A673 (cell line): ENCODE results near the gene IFNLR1.

Source experiments
- EZH2 ChIP-seq: fragments of 200-600 bp; sonication (generic); IDR thresholded peaks from 2 replicates; pipeline ENCODE4 v1.6.1; 2017; ENCODE audit warnings: borderline replicate concordance, low read depth, mild to moderate bottlenecking, mixed read lengths, antibody characterized with exemption, low read length; ENCODE audit not compliant: poor library complexity, severe bottlenecking
- TF ChIP-seq, protein P1 (sequence below): fragments of 300-800, 200-600 bp; sonication (generic); conservative IDR thresholded peaks from 2 replicates; pipeline ENCODE4 v1.5.1; 2017; ENCODE audit warnings: low read depth, mild to moderate bottlenecking, antibody characterized with exemption, low read length, moderate library complexity, mixed read lengths

- TF ChIP-seq, protein P1, sequence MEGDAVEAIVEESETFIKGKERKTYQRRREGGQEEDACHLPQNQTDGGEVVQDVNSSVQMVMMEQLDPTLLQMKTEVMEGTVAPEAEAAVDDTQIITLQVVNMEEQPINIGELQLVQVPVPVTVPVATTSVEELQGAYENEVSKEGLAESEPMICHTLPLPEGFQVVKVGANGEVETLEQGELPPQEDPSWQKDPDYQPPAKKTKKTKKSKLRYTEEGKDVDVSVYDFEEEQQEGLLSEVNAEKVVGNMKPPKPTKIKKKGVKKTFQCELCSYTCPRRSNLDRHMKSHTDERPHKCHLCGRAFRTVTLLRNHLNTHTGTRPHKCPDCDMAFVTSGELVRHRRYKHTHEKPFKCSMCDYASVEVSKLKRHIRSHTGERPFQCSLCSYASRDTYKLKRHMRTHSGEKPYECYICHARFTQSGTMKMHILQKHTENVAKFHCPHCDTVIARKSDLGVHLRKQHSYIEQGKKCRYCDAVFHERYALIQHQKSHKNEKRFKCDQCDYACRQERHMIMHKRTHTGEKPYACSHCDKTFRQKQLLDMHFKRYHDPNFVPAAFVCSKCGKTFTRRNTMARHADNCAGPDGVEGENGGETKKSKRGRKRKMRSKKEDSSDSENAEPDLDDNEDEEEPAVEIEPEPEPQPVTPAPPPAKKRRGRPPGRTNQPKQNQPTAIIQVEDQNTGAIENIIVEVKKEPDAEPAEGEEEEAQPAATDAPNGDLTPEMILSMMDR: no peak
- TF ChIP-seq EZH2: no peak
Measured at GRCh38 chr1:24125456-24125855, 61.6 kb downstream of the IFNLR1 start.
